ENCODE measurements around the gene DNMT3A.
A peak's percentile ranks its signal among the peaks of the same experiment; 100 is the strongest.

DNMT3A gene

DNA sequence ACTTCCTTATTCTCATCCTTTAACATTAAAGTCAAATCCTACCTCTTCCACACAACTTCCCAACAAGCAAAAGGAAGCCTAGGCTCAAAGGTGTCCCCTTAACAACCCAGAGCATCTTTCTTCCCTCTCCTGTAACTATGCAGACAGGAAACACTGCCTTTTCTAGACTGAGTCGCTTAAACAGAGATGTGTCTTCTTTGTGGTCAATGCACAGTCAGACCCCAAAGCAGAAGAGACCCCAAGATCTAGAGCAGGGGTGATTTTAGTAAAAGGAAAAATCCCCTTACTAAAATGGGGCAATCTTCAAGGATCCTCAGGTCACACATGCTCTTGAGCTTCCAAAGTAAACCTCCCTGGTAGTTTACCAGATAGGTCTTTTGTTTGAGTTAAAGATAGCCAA is 86.8 kb downstream of the DNMT3A start:
- ATAC-seq, result no peak

DNA sequence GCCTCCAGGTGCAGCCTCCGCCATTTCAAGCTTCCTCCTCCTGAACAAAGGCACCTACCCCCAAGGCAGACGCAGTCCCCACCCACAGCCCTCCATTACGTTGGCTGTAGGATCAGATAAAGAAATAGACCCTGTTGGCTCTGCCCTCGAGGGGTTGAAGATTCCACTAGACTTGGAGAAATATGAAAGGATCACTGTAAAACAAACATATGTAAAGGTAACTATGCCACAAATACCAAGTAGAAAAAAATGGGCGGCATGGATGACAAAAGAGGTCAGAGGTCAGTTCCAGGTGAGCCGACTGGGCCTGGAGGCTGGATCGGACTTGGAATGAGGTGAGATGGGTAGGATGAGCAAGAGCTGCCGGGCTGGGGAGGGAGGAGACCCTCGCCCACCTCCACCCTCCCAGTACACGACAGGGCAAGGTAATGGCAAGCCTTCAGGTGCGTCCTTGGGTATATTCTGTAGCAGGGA is 88.5 kb downstream of the DNMT3A start:
- ATAC-seq, result no peak

DNA sequence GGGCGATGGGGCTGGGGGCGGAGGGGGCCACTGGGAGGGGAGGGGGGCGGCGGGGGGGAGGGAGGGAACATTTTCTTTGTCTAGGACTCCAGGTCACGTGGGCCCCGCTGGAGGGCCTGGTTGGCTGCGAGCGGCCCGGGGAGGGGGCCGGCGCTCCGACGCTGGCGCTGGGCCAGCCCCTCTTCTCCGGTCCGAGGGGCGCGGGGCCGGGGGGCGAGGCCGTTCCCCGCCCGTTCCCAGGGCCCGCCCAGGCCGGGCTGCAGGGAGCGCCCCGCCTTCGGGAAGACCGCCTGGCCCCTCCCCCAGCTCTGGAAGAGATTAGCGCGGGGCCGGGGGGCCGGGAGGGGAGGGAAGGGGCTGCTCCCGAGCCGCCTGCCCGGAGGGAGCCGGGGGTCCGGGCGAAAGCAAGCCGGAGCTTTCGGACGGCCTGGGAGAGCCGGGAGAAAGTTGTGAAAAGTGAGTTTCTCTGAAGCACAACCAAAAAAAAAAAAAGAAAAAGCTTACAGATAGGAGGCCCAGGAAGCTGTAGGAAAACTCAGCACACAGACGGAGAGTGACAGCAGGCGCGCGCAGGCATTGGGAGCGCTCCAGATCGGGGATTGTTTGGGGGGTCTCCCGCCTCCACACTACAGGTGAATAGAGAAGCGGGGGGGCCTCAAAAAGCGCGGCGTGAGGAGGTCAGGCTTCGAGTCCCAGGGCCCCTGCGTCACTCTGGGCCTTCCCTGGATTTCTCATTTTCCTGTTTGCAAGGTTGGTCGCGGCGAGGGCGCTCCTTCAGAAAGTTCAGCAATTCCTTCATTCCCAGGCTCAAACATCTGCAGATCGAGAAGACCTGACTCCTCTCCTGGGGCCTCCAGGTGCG is 89.2 kb downstream of the DNMT3A start:
- ATAC-seq, result peak; percentile 61

DNA sequence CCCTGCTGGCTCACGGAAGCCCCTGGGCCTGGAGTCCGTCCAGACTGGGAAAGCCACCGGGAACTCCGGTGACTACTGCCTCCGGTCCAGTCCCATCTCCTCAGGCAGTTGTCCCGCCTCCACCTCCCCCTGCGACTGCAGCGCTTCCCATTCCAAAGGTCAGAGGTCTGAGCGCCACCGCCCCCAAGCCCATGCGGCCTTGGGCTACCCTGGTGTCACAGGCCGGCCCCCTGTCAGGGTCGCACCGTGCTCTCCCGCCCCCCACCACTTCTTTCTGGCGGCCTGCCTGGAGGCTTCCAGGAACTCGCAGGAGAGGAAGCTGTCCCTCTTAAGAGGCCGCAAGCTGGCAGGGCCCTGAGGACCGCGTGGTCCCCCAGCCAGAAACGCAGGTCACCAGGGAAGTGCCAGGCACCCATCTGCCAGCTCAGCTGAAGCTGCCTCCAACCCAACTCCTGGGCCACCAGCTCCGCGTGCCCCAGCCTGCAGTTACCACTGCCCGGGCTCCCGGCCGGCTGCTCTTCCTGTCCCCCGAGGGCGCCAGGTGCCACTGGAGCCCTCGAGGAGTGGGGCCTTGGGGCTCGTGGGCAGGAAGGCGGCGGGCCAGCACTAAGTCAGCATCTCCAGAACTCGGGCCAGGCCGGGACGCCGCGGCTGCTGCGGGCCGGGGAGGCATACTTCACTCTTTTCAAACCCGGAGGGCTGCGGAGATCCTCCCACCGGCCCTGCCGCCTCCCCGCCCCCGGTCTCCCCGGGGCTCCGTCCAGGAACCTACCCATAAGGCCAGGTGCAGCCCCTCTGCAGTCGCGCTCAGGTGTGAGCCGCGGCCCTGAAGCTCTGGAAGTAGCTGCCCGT is 90.1 kb downstream of the DNMT3A start:
- ATAC-seq, result peak; percentile 45 to 58

DNA sequence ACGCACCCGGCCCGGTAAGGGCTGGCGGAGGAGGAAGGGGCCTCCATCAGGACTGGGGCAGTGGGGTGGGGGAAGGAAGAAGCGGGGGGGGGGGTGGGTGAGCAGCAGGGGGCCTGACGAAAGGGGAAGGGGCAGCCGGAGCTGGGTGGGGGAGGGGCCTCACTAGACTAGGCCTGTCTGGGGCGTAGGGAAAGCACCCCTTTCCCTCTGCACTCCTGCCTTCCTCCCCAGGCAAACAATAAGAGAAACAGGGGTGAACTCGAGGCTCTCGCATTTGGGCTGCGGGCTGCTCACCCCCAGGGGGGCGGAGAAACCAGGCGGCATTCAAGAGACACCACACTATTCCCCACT is 90.7 kb downstream of the DNMT3A start:
- ATAC-seq, result peak; percentile 11 to 18

DNA sequence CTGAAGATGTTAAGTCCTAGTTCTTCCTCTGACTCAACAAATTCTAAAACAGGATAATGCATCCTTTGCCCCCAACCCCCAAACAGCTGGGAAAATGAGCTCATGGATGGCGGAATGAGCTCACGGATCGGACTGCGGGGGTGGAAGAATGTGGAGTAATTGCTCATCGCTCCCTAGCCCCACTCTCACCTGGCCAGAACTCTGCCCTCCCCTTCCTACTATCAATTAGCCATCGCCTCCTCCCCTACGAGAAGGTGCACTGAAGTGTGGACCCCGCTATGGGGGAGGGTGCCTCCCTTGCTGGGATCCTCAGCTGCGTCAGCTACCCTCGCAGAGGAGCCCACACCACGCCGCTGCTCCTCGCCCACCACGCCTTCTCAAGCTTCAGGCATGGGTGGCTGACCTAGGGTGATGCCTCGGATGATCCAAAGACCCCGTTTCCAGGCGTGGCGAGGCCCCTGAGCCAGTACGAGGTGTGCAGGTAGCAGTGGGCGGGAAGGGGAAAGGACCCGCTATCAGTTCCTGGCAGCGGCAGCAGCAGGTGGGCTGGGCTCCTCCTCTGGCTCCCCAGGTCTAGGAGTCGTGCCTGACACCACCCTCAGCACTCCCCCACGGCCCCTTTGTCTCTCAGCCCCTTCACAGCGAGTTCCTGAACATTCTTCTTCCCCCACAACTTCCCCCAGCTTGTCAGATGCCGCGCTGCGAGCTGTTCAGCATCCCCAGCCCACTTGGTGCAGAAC is 91.2 kb downstream of the DNMT3A start:
- peak; percentile 11 to 14 for ATAC-seq

DNA sequence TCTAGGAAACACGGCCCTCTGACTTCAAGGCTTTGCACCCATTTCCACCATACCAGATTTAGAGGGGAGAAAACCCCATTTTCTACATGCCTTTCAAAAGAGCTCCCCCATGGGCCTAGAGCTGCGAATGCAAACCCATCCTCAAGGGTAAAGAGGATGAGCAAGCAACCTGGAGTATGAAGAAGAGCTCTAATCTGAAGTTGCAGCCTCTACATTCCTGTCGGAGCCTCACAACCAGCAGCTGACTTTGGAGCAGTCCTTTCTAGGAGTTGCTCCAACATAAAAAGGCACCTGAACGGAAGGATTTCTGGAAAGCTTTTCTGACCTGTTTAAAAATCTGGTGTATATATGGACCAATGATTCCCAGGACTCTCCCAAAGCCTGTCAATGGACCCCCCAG is 91.9 kb downstream of the DNMT3A start:
- ATAC-seq, result no peak

DNA sequence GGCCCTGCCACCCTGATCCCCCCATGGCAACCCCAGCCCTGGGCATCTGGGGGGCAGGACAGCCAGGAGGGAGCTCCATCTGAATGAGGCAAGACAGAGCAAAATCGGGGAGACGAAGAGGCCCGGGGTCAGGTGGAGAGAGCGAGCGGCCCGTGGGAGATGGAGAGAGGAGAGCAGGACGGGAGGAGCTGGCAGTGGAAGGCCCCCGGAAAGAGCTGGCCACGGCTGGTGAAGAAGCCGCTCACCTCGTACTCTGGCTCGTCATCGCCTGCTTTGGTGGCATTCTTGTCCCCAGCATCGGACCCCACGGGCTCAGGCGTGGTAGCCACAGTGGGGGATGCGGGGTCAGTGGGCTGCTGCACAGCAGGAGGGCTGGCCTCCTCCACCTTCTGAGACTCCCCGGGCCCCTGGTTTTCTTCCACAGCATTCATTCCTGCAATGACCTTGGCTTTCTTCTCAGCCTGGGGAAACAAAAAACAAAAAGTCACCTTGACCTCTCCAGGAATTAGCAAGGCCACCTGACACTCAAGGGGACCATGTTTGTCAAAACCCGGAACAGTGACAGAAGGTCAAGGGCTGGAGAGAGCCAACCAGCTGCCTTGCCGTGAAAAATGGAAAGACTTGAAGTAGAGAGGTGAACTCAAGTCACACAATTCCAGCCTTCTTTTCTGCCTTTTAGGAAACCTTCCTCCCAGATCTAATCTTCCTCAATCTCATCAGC is 93.8 kb downstream of the DNMT3A start:
- no peak for ATAC-seq

DNA sequence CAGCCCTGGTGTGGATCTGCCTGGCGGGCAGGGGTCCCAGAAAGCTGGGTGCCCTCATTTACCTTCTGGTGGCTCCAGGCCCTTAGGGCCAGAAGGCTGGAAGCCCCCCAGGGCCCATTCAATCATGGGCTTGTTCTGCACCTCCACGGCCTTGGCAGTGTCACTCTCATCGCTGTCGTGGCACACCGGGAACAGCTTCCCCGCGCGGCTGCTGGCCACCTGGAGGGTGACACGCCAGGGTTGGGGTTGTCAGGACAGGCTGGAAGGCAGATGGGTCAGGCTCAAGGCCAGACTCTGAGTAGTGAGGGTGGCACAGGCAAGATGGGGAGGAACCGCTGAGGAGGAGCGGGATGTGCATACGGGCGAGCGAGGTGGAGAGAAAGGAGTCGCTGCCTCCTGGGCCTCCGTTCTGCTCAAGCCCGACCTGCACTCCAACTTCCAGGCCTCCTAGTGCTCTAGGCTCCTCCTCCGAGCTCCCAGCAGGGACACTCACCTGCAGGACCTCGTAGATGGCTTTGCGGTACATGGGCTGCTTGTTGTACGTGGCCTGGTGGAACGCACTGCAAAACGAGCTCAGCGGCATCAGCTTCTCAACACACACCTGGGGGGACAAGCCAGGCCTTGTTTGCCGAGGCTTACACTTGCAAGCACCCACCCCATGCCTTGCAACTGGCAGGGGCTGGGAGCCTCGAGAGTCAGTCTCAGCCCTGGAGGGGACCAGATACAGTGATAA is 95.0 kb downstream of the DNMT3A start:
- no peak for ATAC-seq

DNA sequence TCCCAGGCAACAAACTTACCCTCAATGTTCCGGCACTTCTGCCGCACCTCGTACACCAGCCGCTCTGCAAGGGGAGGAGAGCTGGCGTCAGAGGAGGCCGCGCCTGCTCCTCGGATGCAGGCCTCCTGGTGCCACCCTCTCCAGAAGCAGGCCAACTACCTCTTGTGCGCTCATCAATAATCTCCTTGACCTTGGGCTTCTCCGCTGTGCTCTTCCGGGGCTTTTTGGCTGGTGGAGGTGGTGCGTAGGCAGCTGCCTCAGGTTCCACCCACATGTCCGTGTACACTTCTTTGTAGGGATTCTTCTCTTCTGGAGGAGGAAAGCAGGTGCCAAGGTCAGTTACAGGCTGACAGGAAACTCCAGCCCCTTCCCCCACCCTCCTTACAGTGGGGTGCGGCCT is 95.7 kb downstream of the DNMT3A start:
- no peak for ATAC-seq

DNA sequence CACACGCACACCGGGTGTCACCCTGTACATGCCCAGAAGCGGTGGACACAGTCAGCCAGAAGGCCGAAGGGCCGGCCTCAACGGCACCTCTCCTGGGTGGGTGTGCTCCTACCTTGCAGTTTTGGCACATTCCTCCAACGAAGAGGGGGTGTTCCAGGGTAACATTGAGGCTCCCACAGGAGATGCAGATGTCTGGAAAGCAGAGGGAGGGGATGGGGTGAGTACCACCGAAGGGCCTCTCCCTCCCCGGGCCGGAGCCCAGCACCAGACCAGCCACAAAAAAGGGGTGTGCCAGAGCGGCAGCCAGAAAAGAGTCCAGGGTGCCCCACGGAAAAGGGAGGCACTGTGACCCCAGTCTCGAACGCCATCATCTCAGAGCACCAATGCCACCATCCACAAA is 96.6 kb downstream of the DNMT3A start:
- ATAC-seq, result no peak

DNA sequence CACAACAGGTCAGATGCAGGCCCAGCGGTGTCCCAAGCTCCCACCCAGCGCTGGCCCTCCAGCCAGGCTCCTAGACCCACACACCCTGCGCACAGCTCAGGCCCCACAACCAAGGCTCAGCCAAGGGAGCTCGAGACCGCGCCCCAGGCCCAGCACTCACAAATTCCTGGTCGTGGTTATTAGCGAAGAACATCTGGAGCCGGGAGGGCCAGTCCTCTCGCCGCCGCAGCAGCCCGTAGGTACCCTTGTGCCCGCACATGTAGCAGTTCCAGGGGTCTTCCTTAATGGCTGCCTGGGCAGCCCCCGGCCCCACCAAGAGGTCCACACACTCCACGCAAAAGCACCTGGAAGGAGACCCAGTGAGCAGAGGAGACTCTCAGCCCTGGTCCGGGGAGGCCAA is 97.7 kb downstream of the DNMT3A start:
- ATAC-seq, result no peak

DNA sequence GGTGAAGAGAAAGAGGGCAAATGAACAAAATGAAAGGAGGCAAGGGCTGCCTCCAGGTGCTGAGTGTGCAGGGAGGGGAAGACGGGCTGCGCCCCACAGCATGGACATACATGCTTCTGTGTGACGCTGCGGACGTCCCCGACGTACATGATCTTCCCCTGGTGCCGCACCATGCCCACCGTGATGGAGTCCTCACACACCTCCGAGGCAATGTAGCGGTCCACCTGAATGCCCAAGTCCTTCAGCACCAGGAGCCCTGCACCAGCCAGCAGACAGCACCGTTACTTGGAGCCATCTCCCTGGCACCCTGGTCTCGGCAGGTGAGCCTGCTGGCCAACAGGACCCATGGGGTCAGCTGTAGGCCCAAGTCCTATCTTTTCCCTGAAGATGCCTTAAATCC is 100.3 kb downstream of the DNMT3A start:
- ATAC-seq, result no peak

DNA sequence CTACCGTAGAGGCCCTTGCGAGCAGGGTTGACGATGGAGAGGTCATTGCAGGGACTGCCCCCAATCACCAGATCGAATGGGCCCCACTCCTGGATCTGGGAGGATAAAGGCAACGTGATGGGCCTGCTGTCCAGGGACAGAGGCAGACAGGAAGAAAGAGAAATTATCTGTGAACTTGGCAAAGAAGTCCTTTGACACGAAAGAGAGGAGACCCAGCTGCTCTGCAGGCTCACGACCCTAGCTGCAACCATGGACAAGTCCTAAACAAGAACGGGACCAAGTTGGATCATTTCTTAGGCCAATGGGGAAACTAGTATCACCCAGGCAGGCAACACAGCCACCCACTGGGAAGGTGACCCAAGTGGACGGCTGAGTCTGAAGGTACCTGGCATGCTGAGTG is 101.1 kb downstream of the DNMT3A start:
- ATAC-seq, result no peak

DNA sequence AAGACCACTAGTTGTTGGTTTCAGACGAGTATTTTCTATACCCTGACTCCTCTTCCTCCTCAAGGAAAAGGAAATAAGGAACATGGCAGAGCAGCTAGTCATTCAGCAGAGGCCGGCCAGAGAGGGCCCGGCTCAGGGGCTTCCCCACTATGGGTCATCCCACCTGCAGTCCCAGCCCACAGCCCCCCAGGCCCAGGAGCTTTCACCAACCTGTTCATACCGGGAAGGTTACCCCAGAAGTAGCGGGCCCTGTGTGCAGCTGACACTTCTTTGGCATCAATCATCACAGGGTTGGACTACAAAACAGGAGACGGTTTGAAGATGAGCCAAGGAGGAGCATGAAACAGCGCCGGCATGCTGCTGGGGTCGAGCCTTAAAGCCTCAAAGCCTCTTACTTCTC is 102.8 kb downstream of the DNMT3A start:
- ATAC-seq, result no peak

DNA sequence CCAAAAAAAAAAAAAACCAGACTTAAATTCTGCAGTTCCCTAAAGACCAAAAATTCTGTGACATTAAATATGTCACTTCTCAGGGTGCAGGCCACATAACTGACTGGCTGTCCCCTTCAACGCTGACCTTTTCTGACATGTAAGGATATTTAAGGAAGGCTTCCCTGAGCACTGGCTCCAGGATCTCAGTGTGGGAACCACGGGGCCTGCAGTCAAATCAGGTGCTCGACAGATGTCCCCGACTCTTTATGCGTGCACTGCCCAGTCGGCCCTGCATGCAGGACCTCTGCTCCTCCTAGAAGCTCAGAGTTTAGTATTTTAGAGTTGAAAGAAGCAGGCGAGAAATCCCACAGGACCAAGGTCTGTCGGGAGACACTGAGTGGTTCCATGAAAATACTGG is 104.0 kb downstream of the DNMT3A start:
- no peak for ATAC-seq

DNA sequence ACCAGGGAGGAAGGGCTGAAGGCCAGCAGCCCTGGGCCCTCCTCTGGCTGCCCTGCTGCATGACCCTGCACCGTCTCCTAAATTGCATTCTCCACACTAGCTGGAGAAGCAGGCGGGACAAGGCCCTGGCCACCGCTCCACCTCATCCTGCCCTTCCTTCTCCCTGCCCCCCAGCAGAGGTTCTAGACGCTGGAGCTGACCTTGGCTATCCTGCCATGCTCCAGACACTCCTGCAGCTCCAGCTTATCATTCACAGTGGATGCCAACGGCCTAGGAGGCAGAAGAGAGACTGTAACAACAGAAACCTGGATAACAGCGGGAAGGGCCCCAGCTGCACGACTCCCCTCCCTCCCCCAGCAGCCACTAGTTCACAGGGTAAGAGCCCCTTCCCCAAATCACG is 105.0 kb downstream of the DNMT3A start:
- no peak for ATAC-seq

DNA sequence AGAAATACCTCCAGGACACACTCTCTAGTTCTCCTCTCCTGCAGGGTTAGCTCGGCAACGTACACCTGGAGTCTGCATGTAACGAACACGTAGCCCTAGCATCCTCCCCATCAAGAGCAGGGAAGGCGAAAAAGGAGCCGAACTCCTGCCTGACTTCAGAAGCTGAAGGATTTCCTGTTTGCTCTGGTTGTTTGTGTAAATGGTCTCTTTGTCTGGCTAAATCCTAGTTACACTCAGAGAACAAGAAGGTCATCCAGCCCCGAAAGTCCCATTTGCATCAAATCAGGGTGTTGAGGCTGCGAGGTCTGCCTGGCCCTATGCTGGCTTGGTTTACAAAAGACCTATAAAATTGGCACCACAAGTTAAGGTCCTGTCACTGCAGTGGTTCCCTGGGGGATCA is 107.0 kb downstream of the DNMT3A start:
- ATAC-seq, result no peak

DNA sequence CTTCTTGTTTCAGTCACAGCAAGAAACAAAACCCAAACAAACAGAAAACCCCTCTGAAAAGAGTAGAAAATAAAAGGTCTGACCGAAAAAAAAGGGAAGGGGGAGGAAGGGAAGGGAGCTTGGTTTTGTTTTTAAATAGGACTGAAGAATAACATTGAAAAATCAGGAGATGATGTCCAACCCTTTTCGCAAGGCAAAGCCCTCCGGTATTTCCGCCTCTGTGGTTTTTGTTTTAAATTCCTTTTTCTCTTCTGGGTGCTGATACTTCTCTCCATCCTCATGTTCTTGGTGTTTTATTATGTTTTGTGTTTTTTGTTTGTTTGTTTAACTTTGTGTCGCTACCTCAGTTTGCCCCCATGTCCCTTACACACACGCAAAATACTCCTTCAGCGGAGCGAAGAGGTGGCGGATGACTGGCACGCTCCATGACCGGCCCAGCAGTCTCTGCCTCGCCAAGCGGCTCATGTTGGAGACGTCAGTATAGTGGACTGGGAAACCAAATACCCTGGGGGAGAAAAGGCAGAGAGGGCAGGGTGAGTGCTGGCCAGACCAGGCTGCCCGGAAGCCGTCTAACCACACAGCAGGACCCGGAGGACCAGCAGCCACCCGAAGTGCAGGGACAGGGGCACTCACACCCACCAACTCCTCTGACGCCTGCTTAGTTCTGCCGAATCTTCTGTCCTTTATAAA is 107.7 kb downstream of the DNMT3A start:
- ATAC-seq, result no peak

DNA sequence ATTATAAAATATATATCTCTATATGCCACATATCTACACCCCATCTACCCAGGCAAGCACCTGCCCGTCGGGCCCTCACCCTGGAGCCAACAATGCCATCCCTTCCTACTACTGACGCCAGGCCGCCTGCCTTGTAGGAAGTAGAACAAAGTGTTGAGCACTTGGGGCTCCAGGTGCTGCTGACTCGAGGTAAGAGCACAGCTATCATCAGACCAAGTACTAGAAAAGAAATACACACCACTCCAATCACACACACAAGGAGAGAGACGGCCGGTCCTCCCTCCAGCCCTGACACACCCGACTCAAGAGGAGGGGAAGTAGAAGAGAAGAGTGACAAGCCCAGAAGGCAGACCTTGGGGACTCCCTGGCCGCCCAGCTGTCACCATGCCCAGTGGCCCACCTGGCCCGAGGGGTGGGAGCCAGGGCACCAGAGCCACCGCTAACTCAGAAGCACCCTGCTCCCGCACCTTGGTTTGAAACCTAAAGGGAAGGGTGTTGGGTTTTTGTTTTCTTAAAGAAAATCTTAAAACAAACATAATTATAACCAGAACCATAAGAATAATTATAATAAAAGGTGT is 109.4 kb downstream of the DNMT3A start:
- peak in 1 of 2 donors; percentile 9 for ATAC-seq

DNA sequence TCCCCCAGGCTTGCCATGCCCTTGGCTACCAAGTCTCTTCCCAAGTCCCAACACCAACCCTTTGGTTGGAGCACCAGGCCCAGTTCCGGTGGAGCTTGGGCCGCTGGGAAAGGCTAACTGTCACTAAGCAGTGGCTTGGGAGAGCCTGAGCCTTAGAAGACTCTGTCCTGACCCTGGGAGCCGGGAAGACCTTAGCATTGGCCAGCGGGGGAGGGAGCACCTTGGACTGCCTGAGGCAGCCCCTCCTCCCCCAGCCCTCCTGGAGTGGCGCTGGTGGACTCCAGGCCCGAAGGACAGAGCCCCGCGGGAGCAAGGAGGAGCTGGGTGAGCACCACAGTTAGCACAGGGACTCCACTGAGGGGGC is 110.8 kb downstream of the DNMT3A start:
- no peak for ATAC-seq
